Adrenal gland (tissue), 5 donors: ENCODE results near the gene POLDIP3.

Experiments
- CTCF ChIP-seq, 6 experiments: fragments of 450-650 bp in 4 of 6; fragments of 200-600 bp in 2 of 6; sonication (generic) in 1 of 6; IDR thresholded peaks; 1 replicate in 5 of 6; 2 replicates in 1 of 6; pipeline versions ENCODE4 v1.5.1 to v1.8.0; 2016 to 2021; ENCODE audit warnings: antibody characterized with exemption in 6 of 6, mild to moderate bottlenecking in 2 of 6, moderate library complexity in 1 of 6
- POLR2A ChIP-seq, 2 donors: fragments of 450-650 bp; IDR thresholded peaks; one replicate each; pipeline ENCODE4 v1.6.1; 2017; ENCODE audit warnings: antibody characterized with exemption in 2 of 2, mild to moderate bottlenecking in 2 of 2, moderate library complexity in 1 of 2
- donor health status: DM: no; HTN: no; CAD: no.

GRCh38 chr22:42549331-42550060 lies 65.2 kb downstream of the POLDIP3 start:
- TF ChIP-seq CTCF (IDR thresholded peaks at IDR 0.05) (no peak), POLR2A (IDR thresholded peaks at IDR 0.05) (no peak)
